SK-N-SH (cell line): ENCODE results near the gene MCM9. TPM values are rescaled to one million over a fixed set of nuclear protein-coding genes. Genes with fewer than 3 reads are reported as not detected.

ENCODE experiments used
- CHD2 ChIP-seq: fragments of 150-350 bp; IDR thresholded peaks from 2 replicates; pipeline ENCODE4 v1.6.1; 2018; ENCODE audit warnings: low read length; ENCODE audit not compliant: partially characterized antibody
- ELF1 ChIP-seq: IDR thresholded peaks from 2 replicates; pipeline ENCODE4 v1.4.0; 2012
- EP300 ChIP-seq, 2 experiments: IDR thresholded peaks; 2 replicates each; pipeline versions ENCODE4 v1.4.0 to v1.6.1; 2012; ENCODE audit warnings: borderline replicate concordance in 1 of 2, low read depth in 1 of 2, low read length in 1 of 2
- FOSL2 ChIP-seq: IDR thresholded peaks from 2 replicates; pipeline ENCODE4 v1.4.0; 2012; ENCODE audit warnings: low read depth, mild to moderate bottlenecking, moderate library complexity, borderline replicate concordance
- FOXM1 ChIP-seq: IDR thresholded peaks from 2 replicates; pipeline ENCODE4 v1.4.0; 2012; ENCODE audit warnings: low read depth, mild to moderate bottlenecking
- GABPA ChIP-seq: IDR thresholded peaks from 2 replicates; pipeline ENCODE4 v1.4.0; 2012; ENCODE audit warnings: low read depth, mild to moderate bottlenecking
- MEF2A ChIP-seq: IDR thresholded peaks from 2 replicates; pipeline ENCODE4 v1.4.0; 2012; ENCODE audit warnings: low read depth, borderline replicate concordance
- MXI1 ChIP-seq: IDR thresholded peaks from 2 replicates; pipeline ENCODE4 v1.6.1; 2012; ENCODE audit warnings: mild to moderate bottlenecking, low read depth, low read length, improper control_type of control experiment
- NFIC ChIP-seq: IDR thresholded peaks from 2 replicates; pipeline ENCODE4 v1.4.0; 2012; ENCODE audit warnings: borderline replicate concordance
- NRF1 ChIP-seq: IDR thresholded peaks from 2 replicates; pipeline ENCODE4 v1.6.1; 2012; ENCODE audit warnings: low read depth, mild to moderate bottlenecking, low read length
- PBX3 ChIP-seq: IDR thresholded peaks from 2 replicates; pipeline ENCODE4; 2012
- POLR2AphosphoS5 ChIP-seq: IDR thresholded peaks from 2 replicates; pipeline ENCODE4 v1.6.1; 2012; ENCODE audit warnings: low read depth, low read length
- RCOR1 ChIP-seq: fragments of 150-350 bp; IDR thresholded peaks from 2 replicates; pipeline ENCODE4 v1.6.1; 2017; ENCODE audit warnings: antibody characterized with exemption, low read length
- RFX5 ChIP-seq: IDR thresholded peaks from 2 replicates; pipeline ENCODE4 v1.6.1; 2012; ENCODE audit warnings: mild to moderate bottlenecking, improper control_type of control experiment, low read length
- SIN3A ChIP-seq: IDR thresholded peaks from 2 replicates; pipeline ENCODE4 v1.6.1; 2012; ENCODE audit warnings: low read depth, mild to moderate bottlenecking, low read length, moderate library complexity, borderline replicate concordance
- TAF1 ChIP-seq: IDR thresholded peaks from 2 replicates; pipeline ENCODE4 v1.6.1; 2012; ENCODE audit warnings: low read depth, mild to moderate bottlenecking, low read length, moderate library complexity, borderline replicate concordance
- TCF12 ChIP-seq: IDR thresholded peaks from 2 replicates; pipeline ENCODE4 v1.4.0; 2012
- TEAD4 ChIP-seq: IDR thresholded peaks from 2 replicates; pipeline ENCODE4 v1.4.0; 2012; ENCODE audit warnings: mild to moderate bottlenecking, borderline replicate concordance; ENCODE audit not compliant: insufficient read depth
- USF1 ChIP-seq: IDR thresholded peaks from 2 replicates; pipeline ENCODE4 v1.4.0; 2012; ENCODE audit warnings: low read depth, borderline replicate concordance
- polyA plus RNA-seq, 3 experiments: library from polyadenylated mRNA; depleted of rRNA; stranded (reverse); fragments of >200 nt; gene quantifications; 2 replicates each; pipeline ENCODE4 v1.2.3, GENCODE V29; 2012
- TF ChIP-seq, protein P1 (sequence below): fragments of 150-350 bp; IDR thresholded peaks from 2 replicates; pipeline ENCODE4 v1.6.1; 2017; ENCODE audit warnings: antibody characterized with exemption, low read length, low read depth, borderline replicate concordance
- TF ChIP-seq, protein P2 (sequence below): fragments of 150-350 bp; IDR thresholded peaks from 2 replicates; pipeline ENCODE4 v1.6.1; 2016; ENCODE audit warnings: mild to moderate bottlenecking, low read depth, low read length
- TF ChIP-seq, protein P3 (sequence below): IDR thresholded peaks from 2 replicates; pipeline ENCODE4 v1.4.0; 2012; ENCODE audit warnings: low read depth
- TF ChIP-seq, protein P4 (sequence below): fragments of 200-600 bp; sonication (generic); IDR thresholded peaks from 2 replicates; pipeline ENCODE4 v1.6.1; 2017; ENCODE audit warnings: antibody characterized with exemption, mild to moderate bottlenecking, moderate library complexity

MCM9 gene
- polyA plus RNA-seq, 1 of the 3 experiments (the other 2 are of a cell fraction) = 1.7 TPM

GRCh38 chr6:118800394-118801071 is 134.4 kb downstream of the MCM9 start (continued):
- TF ChIP-seq PBX3 = no peak
- TF ChIP-seq, protein P1, sequence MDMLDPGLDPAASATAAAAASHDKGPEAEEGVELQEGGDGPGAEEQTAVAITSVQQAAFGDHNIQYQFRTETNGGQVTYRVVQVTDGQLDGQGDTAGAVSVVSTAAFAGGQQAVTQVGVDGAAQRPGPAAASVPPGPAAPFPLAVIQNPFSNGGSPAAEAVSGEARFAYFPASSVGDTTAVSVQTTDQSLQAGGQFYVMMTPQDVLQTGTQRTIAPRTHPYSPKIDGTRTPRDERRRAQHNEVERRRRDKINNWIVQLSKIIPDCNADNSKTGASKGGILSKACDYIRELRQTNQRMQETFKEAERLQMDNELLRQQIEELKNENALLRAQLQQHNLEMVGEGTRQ = no peak
- no peak for TF ChIP-seq GABPA
- no peak for TF ChIP-seq MEF2A
- TF ChIP-seq NFIC = no peak
- TF ChIP-seq FOXM1 = no peak
- TF ChIP-seq TCF12 = no peak
- no peak for TF ChIP-seq ELF1
- TF ChIP-seq, protein P2, sequence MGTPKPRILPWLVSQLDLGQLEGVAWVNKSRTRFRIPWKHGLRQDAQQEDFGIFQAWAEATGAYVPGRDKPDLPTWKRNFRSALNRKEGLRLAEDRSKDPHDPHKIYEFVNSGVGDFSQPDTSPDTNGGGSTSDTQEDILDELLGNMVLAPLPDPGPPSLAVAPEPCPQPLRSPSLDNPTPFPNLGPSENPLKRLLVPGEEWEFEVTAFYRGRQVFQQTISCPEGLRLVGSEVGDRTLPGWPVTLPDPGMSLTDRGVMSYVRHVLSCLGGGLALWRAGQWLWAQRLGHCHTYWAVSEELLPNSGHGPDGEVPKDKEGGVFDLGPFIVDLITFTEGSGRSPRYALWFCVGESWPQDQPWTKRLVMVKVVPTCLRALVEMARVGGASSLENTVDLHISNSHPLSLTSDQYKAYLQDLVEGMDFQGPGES = no peak
- no peak for TF ChIP-seq NRF1
- TF ChIP-seq, protein P3, sequence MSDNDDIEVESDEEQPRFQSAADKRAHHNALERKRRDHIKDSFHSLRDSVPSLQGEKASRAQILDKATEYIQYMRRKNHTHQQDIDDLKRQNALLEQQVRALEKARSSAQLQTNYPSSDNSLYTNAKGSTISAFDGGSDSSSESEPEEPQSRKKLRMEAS = no peak; the same call in 1 of the 2 replicates
- TF ChIP-seq, protein P4, sequence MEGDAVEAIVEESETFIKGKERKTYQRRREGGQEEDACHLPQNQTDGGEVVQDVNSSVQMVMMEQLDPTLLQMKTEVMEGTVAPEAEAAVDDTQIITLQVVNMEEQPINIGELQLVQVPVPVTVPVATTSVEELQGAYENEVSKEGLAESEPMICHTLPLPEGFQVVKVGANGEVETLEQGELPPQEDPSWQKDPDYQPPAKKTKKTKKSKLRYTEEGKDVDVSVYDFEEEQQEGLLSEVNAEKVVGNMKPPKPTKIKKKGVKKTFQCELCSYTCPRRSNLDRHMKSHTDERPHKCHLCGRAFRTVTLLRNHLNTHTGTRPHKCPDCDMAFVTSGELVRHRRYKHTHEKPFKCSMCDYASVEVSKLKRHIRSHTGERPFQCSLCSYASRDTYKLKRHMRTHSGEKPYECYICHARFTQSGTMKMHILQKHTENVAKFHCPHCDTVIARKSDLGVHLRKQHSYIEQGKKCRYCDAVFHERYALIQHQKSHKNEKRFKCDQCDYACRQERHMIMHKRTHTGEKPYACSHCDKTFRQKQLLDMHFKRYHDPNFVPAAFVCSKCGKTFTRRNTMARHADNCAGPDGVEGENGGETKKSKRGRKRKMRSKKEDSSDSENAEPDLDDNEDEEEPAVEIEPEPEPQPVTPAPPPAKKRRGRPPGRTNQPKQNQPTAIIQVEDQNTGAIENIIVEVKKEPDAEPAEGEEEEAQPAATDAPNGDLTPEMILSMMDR = peak; percentile 89
- no peak for TF ChIP-seq POLR2AphosphoS5
- no peak for TF ChIP-seq EP300 (IDR thresholded peaks at IDR 0.05; ENCODE audit: borderline replicate concordance in 1 of 2, low read depth in 1 of 2, low read length in 1 of 2)
- TF ChIP-seq SIN3A = no peak
- peak; percentile 38 for TF ChIP-seq CHD2
- no peak for TF ChIP-seq RCOR1
- no peak for TF ChIP-seq TAF1
- no peak for TF ChIP-seq RFX5
- no peak for TF ChIP-seq FOSL2
- TF ChIP-seq TEAD4 = no peak
- TF ChIP-seq MXI1 = peak; percentile 71
- TF ChIP-seq USF1 = no peak
